ENCODE measurements around the gene RXRA.

DNA sequence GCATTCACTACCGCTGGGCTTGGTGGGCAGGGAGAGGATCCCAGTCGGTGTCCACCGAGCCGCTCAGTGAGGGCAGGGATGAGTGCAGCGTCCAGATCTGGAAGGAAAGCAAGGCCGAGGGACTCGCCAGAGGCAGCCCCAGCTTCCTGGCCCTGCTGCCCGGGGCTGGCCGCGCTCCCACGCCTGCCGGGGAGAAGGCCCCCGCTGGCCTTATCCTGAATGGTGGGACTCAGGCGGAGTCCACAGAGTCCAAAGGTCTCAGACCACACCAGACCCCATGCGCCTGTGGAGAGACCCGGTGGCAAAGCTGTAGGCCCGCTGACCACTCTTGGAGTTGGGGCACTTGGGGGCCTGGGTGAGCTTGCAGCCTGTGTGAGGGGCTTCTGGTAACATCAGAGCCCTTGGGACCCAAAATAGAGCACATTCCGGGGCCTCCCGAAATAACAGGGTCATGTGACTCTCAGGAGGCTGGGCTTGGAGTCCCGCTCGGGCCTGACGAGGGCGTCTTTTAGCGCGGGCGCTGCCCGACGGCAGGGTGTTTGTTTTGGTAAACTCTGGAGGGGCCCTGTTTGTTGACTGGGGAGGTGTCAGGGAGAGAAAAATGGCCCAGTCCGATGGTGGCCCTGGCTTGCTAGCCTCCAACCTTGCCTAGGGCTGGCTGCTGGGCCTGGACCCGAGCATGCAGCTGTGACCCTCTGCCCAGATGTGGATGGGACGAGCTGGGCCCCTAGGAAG is 2.8 kb downstream of the RXRA start:
- TF ChIP-seq SUZ12 (IDR thresholded peaks at IDR 0.05; ENCODE audit: extremely low read depth, insufficient read depth, insufficient read length) (no peak), ZNF274 (IDR thresholded peaks at IDR 0.05; ENCODE audit: low read depth, low read length) (no peak), YY1 (IDR thresholded peaks at IDR 0.05; ENCODE audit: insufficient read depth, insufficient read length) (no peak)
